Activated B cell treated with CpG ODN at 0.5 μM for 24 hours (primary cell): Measurements from ENCODE around the gene SLC29A3. TPM values are rescaled to one million over a fixed set of nuclear protein-coding genes. Genes with fewer than 3 reads are reported as not detected.

Source experiments
- ATAC-seq: fragments of 200-7000 bp; cut with Tn5 transposase; one replicate; pipeline ENCODE4 v1.10.0; 2021; ENCODE audit warnings: low read depth, mild to moderate bottlenecking, moderate library complexity
- CTCF ChIA-PET: fragments of 350-600 bp; sonication (Branson Sonifier 250); formaldehyde crosslinking; loops from one replicate; lab custom pipeline; 2021; ENCODE audit warnings: antibody characterized with exemption; lab: Charles Lee
- POLR2A ChIA-PET: fragments of 350-600 bp; sonication (Branson Sonifier 250); formaldehyde crosslinking; loops from one replicate; lab custom pipeline; 2021; ENCODE audit warnings: antibody characterized with exemption; lab: Charles Lee
- DNase-seq: peaks from one replicate; pipeline ENCODE4 v3.0.0; 2022
- H3K27ac Mint-ChIP-seq: one replicate; pipeline ENCODE4 v1.8.0; 2020; ENCODE audit warnings: mixed read lengths
- H3K27me3 Mint-ChIP-seq: one replicate; pipeline ENCODE4 v1.8.0; 2021; ENCODE audit warnings: mixed read lengths
- H3K36me3 Mint-ChIP-seq: one replicate; pipeline ENCODE4 v1.8.0; 2021; ENCODE audit warnings: low read depth, mixed read lengths
- H3K4me1 Mint-ChIP-seq: one replicate; pipeline ENCODE4 v1.8.0; 2021; ENCODE audit warnings: mixed read lengths
- H3K4me3 Mint-ChIP-seq: one replicate; pipeline ENCODE4 v1.8.0; 2020; ENCODE audit warnings: mild to moderate bottlenecking, mixed read lengths
- H3K9me3 Mint-ChIP-seq: one replicate; pipeline ENCODE4 v1.8.0; 2020; ENCODE audit warnings: mixed read lengths
- intact Hi-C: fragments of 100-400 bp; cut with micrococcal nuclease; formaldehyde crosslinking; loops from one replicate; pipeline ENCODE4 v1.15.1; 2024
- total RNA-seq: library from RNA; stranded (reverse); gene quantifications from 2 replicates; pipeline ENCODE4 v1.2.3, GENCODE V29; 2022
- TF ChIP-seq, protein P1 (sequence below): fragments of 200-600 bp; IDR thresholded peaks from one replicate; pipeline ENCODE4 v1.8.0; 2022; ENCODE audit warnings: antibody characterized with exemption, mild to moderate bottlenecking

The SLC29A3 gene
- total RNA-seq, 1 donor from 2014 or later = 4.3 TPM

- H3K4me3 Mint-ChIP-seq = no peak overlapping the region
- H3K9me3 Mint-ChIP-seq = no peaks in the 10 kb centered on the region
- H3K27me3 Mint-ChIP-seq = no peaks in the 10 kb centered on the region
- TF ChIP-seq, protein P1, sequence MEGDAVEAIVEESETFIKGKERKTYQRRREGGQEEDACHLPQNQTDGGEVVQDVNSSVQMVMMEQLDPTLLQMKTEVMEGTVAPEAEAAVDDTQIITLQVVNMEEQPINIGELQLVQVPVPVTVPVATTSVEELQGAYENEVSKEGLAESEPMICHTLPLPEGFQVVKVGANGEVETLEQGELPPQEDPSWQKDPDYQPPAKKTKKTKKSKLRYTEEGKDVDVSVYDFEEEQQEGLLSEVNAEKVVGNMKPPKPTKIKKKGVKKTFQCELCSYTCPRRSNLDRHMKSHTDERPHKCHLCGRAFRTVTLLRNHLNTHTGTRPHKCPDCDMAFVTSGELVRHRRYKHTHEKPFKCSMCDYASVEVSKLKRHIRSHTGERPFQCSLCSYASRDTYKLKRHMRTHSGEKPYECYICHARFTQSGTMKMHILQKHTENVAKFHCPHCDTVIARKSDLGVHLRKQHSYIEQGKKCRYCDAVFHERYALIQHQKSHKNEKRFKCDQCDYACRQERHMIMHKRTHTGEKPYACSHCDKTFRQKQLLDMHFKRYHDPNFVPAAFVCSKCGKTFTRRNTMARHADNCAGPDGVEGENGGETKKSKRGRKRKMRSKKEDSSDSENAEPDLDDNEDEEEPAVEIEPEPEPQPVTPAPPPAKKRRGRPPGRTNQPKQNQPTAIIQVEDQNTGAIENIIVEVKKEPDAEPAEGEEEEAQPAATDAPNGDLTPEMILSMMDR = no peak
- peaks cover 18% of the 10 kb centered on the region for H3K4me1 Mint-ChIP-seq
- CTCF ChIA-PET = no interaction called here
- DNase-seq (no peak), ATAC-seq (no peak)
- POLR2A ChIA-PET = no interaction called here
- no peak overlapping the region for H3K27ac Mint-ChIP-seq
- intact Hi-C loops = no loop called here
- peaks cover 19% of the 10 kb centered on the region for H3K36me3 Mint-ChIP-seq
Measured at GRCh38 chr10:71337219-71337701, 18.2 kb downstream of the SLC29A3 start.

GRCh38 chr10:71338728-71339495, 19.9 kb downstream of the SLC29A3 start:
- CTCF ChIA-PET = interaction anchor here (0.8 kb wide), 1 partner anchor 19 kb away, joined by 3 read pairs; the partner anchor contains the start of gene SLC29A3
- H3K9me3 Mint-ChIP-seq = no peaks in the 10 kb centered on the region
- H3K27me3 Mint-ChIP-seq = no peaks in the 10 kb centered on the region
- no peak overlapping the region for H3K27ac Mint-ChIP-seq
- intact Hi-C loops = no loop called here
- no peak overlapping the region for H3K4me3 Mint-ChIP-seq
- POLR2A ChIA-PET = interaction anchor here (0.6 kb wide), 1 partner anchor 107 kb away, joined by 3 read pairs; no protein-coding TSS in a partner anchor
- H3K4me1 Mint-ChIP-seq = peaks cover 1% of the 10 kb centered on the region
- TF ChIP-seq, protein P1 = no peak
- H3K36me3 Mint-ChIP-seq = peaks cover 19% of the 10 kb centered on the region
- DNase-seq (no peak), ATAC-seq (no peak)

GRCh38 chr10:71339796-71340589, 20.9 kb downstream of the SLC29A3 start:
- Mint-ChIP-seq H3K36me3 (peaks cover 19% of the 10 kb centered on the region), H3K4me3 (no peak overlapping the region), H3K27me3 (no peaks in the 10 kb centered on the region), H3K27ac (no peak overlapping the region), H3K9me3 (no peaks in the 10 kb centered on the region), H3K4me1 (no peaks in the 10 kb centered on the region)
- intact Hi-C loops = no loop called here
- DNase-seq = no peak
- CTCF ChIA-PET = no interaction called here
- POLR2A ChIA-PET = no interaction called here
- TF ChIP-seq, protein P1 = no peak
- ATAC-seq = no peak

- Mint-ChIP-seq H3K4me3 (no peak overlapping the region), H3K27me3 (no peaks in the 10 kb centered on the region), H3K36me3 (peaks cover 18% of the 10 kb centered on the region), H3K9me3 (no peaks in the 10 kb centered on the region), H3K27ac (no peak overlapping the region), H3K4me1 (no peaks in the 10 kb centered on the region)
- ATAC-seq = no peak
- ChIA-PET POLR2A (interaction anchor here (0.6 kb wide), 1 partner anchor 1113 kb away, joined by 4 read pairs; no protein-coding TSS in a partner anchor), CTCF (no interaction called here)
- TF ChIP-seq, protein P1 = no peak
- DNase-seq = no peak
- intact Hi-C loops = no loop called here
Measured at GRCh38 chr10:71342573-71343391, 23.7 kb downstream of the SLC29A3 start.
